ENCODE results near the gene RBM23. TPM values are rescaled to one million over a fixed set of nuclear protein-coding genes. Genes with fewer than 3 reads are reported as not detected.

RBM23 gene
- polyA plus RNA-seq, 3 donors: 76.7 to 89.7 (median 85.7) TPM

DNA sequence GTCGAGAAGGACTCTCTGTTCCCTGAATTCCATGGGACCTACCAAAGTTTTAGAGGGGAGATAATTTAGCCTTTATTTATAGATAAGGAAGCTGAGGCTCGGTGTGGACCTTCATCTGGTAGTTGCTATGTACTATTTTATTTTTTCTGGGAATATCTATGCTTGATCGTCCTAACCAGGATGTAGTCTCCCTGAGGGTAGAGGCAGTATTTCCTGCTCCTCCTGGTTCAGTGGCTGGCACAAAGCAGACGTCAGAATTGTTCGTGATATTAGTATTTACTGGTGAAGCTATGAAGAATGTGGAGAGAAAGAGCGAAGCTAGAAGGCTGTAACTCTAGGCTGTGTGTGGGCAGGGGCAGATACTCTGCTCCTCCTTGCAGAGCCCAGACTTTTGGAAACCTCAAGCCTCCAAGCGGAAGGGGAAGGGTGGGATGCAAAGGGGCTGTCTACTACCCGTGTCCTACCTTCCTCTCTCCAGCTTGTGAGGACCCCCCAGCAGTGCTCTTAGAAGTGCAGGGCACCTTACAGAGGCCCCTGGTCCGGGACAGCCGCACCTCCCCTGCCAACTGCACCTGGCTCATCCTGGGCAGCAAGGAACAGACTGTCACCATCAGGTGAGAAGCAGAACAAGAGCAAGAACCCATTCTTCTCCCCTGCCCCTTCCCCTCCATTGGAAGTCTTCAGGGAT lies 46.0 kb downstream of the RBM23 start:
- H3K4me1 Mint-ChIP-seq: peaks cover 25% of the 10 kb centered on the region
- H3K9me3 Mint-ChIP-seq: peaks cover 0 to 2% (median 0%) of the 10 kb centered on the region in 7 donors
- TF ChIP-seq, protein P1, sequence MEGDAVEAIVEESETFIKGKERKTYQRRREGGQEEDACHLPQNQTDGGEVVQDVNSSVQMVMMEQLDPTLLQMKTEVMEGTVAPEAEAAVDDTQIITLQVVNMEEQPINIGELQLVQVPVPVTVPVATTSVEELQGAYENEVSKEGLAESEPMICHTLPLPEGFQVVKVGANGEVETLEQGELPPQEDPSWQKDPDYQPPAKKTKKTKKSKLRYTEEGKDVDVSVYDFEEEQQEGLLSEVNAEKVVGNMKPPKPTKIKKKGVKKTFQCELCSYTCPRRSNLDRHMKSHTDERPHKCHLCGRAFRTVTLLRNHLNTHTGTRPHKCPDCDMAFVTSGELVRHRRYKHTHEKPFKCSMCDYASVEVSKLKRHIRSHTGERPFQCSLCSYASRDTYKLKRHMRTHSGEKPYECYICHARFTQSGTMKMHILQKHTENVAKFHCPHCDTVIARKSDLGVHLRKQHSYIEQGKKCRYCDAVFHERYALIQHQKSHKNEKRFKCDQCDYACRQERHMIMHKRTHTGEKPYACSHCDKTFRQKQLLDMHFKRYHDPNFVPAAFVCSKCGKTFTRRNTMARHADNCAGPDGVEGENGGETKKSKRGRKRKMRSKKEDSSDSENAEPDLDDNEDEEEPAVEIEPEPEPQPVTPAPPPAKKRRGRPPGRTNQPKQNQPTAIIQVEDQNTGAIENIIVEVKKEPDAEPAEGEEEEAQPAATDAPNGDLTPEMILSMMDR (IDR thresholded peaks at IDR 0.05): peak; percentile 65
- Histone ChIP-seq H3K36me3 (replicated peaks in 1 of 2; ENCODE audit: control insufficient read depth in 1 of 2, insufficient read depth in 2 of 2, low read length in 2 of 2) (peaks cover 43 to 50% of the 10 kb centered on the region in 2 donors), H3K9me3 (replicated peaks in 1 of 2; ENCODE audit: control insufficient read depth in 1 of 2, insufficient read depth in 1 of 2, low read length in 2 of 2) (no peaks in the 10 kb centered on the region), H3K9ac (ENCODE audit: insufficient read depth, low read length, poor library complexity, severe bottlenecking) (peak overlapping the region; percentile 87), H3K4me1 (ENCODE audit: control insufficient read depth in 1 of 2, insufficient read depth in 2 of 2, low read length in 2 of 2) (peaks cover 19 to 25% of the 10 kb centered on the region in 2 donors), H3K27me3 (ENCODE audit: control insufficient read depth in 2 of 2, insufficient read depth in 2 of 2, low read length in 2 of 2) (no peaks in the 10 kb centered on the region), H2AFZ (ENCODE audit: insufficient read depth, low read depth, low read length, poor library complexity, severe bottlenecking) (peak overlapping the region; percentile 92), H3K27ac (ENCODE audit: low read depth in 1 of 2, low read length in 2 of 2) (peak overlapping the region in 1 of 2 donors; percentile 91), H4K20me1 (ENCODE audit: insufficient read depth, low read length) (peaks cover 44% of the 10 kb centered on the region), H3K79me2 (ENCODE audit: insufficient read depth, low read length) (peaks cover 23% of the 10 kb centered on the region), H3K4me2 (replicated peaks; ENCODE audit: extremely low read depth, low read length, poor library complexity, severe bottlenecking) (peak overlapping the region; percentile 82), H3K4me3 (replicated peaks in 1 of 3; ENCODE audit: low read depth in 2 of 3, low read length in 3 of 3) (peak overlapping the region; percentile 76 to 93 (median 90))
- no peak for DNase-seq
- H3K36me3 Mint-ChIP-seq: peaks cover 45 to 51% of the 10 kb centered on the region in 2 donors
- H3K27me3 Mint-ChIP-seq (ENCODE audit: low read depth in 3 of 3): peaks cover 0 to 2% (median 0%) of the 10 kb centered on the region in 3 donors
- H3K27ac Mint-ChIP-seq: peak overlapping the region; percentile 3 to 94 (median 87)
- peak overlapping the region; percentile 83 to 91 for H3K4me3 Mint-ChIP-seq
- intact Hi-C loops (cut with micrococcal nuclease): loop anchor here in 1 of 2 donors (5.0 kb wide), 1 partner anchor 44 kb away; the partner anchor contains the start of gene RBM23
- WGBS (ENCODE audit: insufficient coverage): 62% methylated on average over 6 of the region's 10 CpGs

- peak; percentile 49 to 71 (median 68) for DNase-seq
- H3K27ac ChIP-seq (ENCODE audit: low read depth in 1 of 2, low read length in 2 of 2): peak overlapping the region; percentile 78 to 91
- no peaks in the 10 kb centered on the region for H3K9me3 ChIP-seq (replicated peaks in 1 of 2; ENCODE audit: control insufficient read depth in 1 of 2, insufficient read depth in 1 of 2, low read length in 2 of 2)
- H3K4me3 ChIP-seq (replicated peaks in 1 of 3; ENCODE audit: low read depth in 2 of 3, low read length in 3 of 3): peak overlapping the region; percentile 76 to 93 (median 90)
- Mint-ChIP-seq H3K4me1 (peaks cover 23% of the 10 kb centered on the region), H3K36me3 (peaks cover 37 to 43% of the 10 kb centered on the region in 2 donors), H3K27ac (peak overlapping the region in 6 of 7 donors; percentile 50 to 97 (median 90)), H3K9me3 (peaks cover 0 to 2% (median 0%) of the 10 kb centered on the region in 7 donors), H3K27me3 (ENCODE audit: low read depth in 3 of 3) (peaks cover 0 to 2% (median 0%) of the 10 kb centered on the region in 3 donors), H3K4me3 (peak overlapping the region; percentile 83 to 92)
- TF ChIP-seq, protein P1 (IDR thresholded peaks at IDR 0.05): peak; percentile 90
- H4K20me1 ChIP-seq (ENCODE audit: insufficient read depth, low read length): peaks cover 44% of the 10 kb centered on the region
- no peaks in the 10 kb centered on the region for H3K27me3 ChIP-seq (ENCODE audit: control insufficient read depth in 2 of 2, insufficient read depth in 2 of 2, low read length in 2 of 2)
- peak overlapping the region; percentile 82 for H3K4me2 ChIP-seq (replicated peaks; ENCODE audit: extremely low read depth, low read length, poor library complexity, severe bottlenecking)
- H3K79me2 ChIP-seq (ENCODE audit: insufficient read depth, low read length): peaks cover 23% of the 10 kb centered on the region
- peak overlapping the region; percentile 92 for H2AFZ ChIP-seq (ENCODE audit: insufficient read depth, low read depth, low read length, poor library complexity, severe bottlenecking)
- H3K4me1 ChIP-seq (ENCODE audit: control insufficient read depth in 1 of 2, insufficient read depth in 2 of 2, low read length in 2 of 2): peaks cover 19 to 25% of the 10 kb centered on the region in 2 donors
- under 1% methylated on average over 42 of the region's 45 CpGs for WGBS (ENCODE audit: insufficient coverage)
- intact Hi-C loops (cut with micrococcal nuclease): loop anchor here in 1 of 2 donors (5.0 kb wide), 1 partner anchor 45 kb away; the partner anchor contains the start of gene RBM23
- H3K9ac ChIP-seq (ENCODE audit: insufficient read depth, low read length, poor library complexity, severe bottlenecking): peak overlapping the region; percentile 87
- peaks cover 36 to 43% of the 10 kb centered on the region in 2 donors for H3K36me3 ChIP-seq (replicated peaks in 1 of 2; ENCODE audit: control insufficient read depth in 1 of 2, insufficient read depth in 2 of 2, low read length in 2 of 2)
These were observed 46.7 kb downstream of the RBM23 start for GRCh38 chr14:22872033-22872832.

All from CD14-positive monocyte (primary cell).